RWPE2 (cell line): ENCODE data around the gene ABCA7.
"Not testable (repeated sequence)": the region's sequence is repeated elsewhere in the genome, so short reads cannot be mapped to it uniquely, and the experiment has no call there.

Experiments used
- ATAC-seq: fragments of 200-7000 bp; cut with Tn5 transposase; 3 replicates; pipeline ENCODE4 v1.9.1; 2021; ENCODE audit warnings: low read depth
- DNase-seq: peaks from one replicate; pipeline ENCODE4 v3.0.0-alpha.2; 2020; ENCODE audit warnings: low spot score
- H3K27ac ChIP-seq: fragments of 450-650 bp; 2 replicates; pipeline ENCODE4 v1.5.1; 2017; ENCODE audit warnings: mild to moderate bottlenecking; ENCODE audit not compliant: poor library complexity, severe bottlenecking
- H3K27me3 ChIP-seq: fragments of 250-450 bp; sonication (Bioruptor Pico); 2 replicates; pipeline ENCODE4 v1.5.1; 2021; ENCODE audit warnings: mild to moderate bottlenecking, moderate library complexity; ENCODE audit not compliant: insufficient read depth, poor library complexity, severe bottlenecking
- H3K36me3 ChIP-seq: fragments of 250-450 bp; sonication (Bioruptor Pico); 2 replicates; pipeline ENCODE4 v1.5.1; 2020; ENCODE audit warnings: low read depth, mild to moderate bottlenecking, moderate library complexity
- H3K4me1 ChIP-seq: fragments of 250-450 bp; sonication (Bioruptor Pico); 2 replicates; pipeline ENCODE4 v1.5.1; 2021; ENCODE audit warnings: mild to moderate bottlenecking, moderate library complexity; ENCODE audit not compliant: insufficient read depth, poor library complexity, severe bottlenecking
- H3K4me3 ChIP-seq: fragments of 250-450 bp; sonication (Bioruptor Pico); 2 replicates; pipeline ENCODE4 v1.5.1; 2021; ENCODE audit warnings: mild to moderate bottlenecking, moderate library complexity; ENCODE audit not compliant: severe bottlenecking
- H3K9me3 ChIP-seq: fragments of 250-450 bp; sonication (Bioruptor Pico); 2 replicates; pipeline ENCODE4 v1.5.1; 2021; ENCODE audit warnings: mild to moderate bottlenecking, moderate library complexity; ENCODE audit not compliant: severe bottlenecking
- TF ChIP-seq, protein P1 (sequence below): fragments of 450-650 bp; IDR thresholded peaks from one replicate; pipeline ENCODE4 v1.5.1; 2017; ENCODE audit warnings: mild to moderate bottlenecking, moderate library complexity; ENCODE audit not compliant: poor library complexity, severe bottlenecking

Gene ABCA7

DNA sequence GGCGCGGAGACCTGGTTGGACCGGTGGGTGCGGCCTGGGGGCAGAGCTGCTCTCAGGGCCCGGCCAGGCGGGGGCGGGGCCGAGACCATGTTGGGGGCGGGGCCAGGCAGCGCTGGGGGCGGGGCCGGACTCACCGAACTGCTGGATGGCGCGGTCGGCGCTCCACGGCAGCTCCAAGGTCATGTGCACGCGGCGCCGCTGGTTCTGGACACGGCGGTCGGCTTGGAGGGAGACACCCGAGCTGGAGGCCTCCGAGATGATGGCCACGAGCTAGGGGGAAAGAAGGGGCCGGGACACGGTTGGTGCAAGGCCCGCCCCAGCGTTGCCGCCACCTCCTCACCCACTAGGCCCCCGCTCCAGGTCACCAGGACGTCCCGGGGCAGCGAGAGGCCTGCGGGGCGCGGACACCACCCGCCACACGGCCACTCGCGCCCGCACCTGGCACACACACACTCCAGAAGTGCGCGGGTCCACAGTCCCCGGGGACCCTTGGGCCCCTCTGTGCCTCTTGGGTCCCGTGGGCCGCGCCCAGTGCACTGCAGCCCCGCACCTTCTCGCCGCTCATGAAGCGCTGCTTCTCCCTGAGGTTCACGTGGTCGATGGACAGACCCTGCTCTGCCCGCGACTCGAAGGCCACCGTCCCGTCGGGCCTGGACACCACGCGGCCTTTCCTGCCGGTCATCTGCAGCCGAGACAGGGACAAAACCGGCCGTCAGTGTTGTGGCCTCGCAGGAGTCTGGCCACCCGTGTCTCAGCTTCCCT is 72.5 kb downstream of the ABCA7 start:
- TF ChIP-seq, protein P1, sequence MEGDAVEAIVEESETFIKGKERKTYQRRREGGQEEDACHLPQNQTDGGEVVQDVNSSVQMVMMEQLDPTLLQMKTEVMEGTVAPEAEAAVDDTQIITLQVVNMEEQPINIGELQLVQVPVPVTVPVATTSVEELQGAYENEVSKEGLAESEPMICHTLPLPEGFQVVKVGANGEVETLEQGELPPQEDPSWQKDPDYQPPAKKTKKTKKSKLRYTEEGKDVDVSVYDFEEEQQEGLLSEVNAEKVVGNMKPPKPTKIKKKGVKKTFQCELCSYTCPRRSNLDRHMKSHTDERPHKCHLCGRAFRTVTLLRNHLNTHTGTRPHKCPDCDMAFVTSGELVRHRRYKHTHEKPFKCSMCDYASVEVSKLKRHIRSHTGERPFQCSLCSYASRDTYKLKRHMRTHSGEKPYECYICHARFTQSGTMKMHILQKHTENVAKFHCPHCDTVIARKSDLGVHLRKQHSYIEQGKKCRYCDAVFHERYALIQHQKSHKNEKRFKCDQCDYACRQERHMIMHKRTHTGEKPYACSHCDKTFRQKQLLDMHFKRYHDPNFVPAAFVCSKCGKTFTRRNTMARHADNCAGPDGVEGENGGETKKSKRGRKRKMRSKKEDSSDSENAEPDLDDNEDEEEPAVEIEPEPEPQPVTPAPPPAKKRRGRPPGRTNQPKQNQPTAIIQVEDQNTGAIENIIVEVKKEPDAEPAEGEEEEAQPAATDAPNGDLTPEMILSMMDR = no peak
- no peaks in the 10 kb centered on the region for H3K27me3 ChIP-seq
- H3K9me3 ChIP-seq = no peaks in the 10 kb centered on the region
- DNase-seq (no peak), ATAC-seq (no peak)
- no peaks in the 10 kb centered on the region for H3K4me1 ChIP-seq
- no peak overlapping the region for H3K4me3 ChIP-seq
- peaks cover 73% of the 10 kb centered on the region for H3K36me3 ChIP-seq
- no peak overlapping the region for H3K27ac ChIP-seq

DNA sequence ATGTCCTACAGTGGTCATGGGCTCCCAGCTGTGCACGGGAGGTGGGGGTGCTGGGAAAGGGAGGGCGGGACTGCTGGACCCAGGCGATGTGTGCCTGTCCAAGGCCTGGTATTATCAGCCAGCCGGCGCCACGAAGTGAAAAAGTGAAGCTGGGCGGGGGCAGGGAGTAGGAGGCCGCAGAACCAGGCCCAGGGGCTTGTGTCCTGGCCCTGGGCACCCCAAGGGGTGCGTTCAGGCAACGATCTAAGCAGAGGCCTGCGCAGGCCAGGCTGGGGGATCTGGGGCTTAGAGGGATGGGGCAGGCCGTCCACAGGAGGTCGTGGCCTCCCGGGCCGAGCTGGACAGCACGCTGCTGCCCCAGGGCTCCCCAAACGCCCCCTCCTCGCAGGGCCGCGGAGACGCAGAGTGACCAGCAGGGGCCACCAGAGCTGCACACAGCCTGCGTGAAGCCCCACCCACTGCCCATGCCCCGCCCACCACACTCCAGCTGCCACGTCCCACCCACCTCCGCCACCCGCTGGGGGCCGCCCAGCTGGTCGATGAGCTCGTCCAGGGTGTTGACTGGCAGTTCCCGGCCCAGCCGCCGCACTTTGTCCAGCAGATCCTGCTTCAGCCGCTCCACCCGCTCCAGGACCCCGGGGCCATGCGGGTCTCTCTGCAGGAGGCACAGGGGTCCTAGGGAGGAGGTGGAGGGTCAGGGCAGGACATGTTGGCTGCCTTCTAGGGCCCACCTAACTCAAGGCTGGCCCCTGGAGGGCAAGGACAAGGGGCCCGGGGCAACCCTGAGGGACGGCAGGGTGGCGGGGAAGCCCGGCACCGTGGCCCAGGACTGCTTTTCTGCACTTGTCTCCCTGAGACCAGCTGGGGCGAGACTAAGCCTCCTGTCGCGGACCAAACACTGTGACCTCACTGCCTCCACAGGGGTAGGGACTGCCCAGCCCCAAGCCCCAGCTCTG is 73.4 kb downstream of the ABCA7 start:
- no peaks in the 10 kb centered on the region for H3K4me1 ChIP-seq
- no peaks in the 10 kb centered on the region for H3K9me3 ChIP-seq
- H3K27me3 ChIP-seq = no peaks in the 10 kb centered on the region
- H3K36me3 ChIP-seq = peaks cover 77% of the 10 kb centered on the region
- DNase-seq (peak; percentile 90), ATAC-seq (peak; percentile 56)
- TF ChIP-seq, protein P1 = peak; percentile 83
- H3K4me3 ChIP-seq = no peak overlapping the region
- H3K27ac ChIP-seq = no peak overlapping the region

DNA sequence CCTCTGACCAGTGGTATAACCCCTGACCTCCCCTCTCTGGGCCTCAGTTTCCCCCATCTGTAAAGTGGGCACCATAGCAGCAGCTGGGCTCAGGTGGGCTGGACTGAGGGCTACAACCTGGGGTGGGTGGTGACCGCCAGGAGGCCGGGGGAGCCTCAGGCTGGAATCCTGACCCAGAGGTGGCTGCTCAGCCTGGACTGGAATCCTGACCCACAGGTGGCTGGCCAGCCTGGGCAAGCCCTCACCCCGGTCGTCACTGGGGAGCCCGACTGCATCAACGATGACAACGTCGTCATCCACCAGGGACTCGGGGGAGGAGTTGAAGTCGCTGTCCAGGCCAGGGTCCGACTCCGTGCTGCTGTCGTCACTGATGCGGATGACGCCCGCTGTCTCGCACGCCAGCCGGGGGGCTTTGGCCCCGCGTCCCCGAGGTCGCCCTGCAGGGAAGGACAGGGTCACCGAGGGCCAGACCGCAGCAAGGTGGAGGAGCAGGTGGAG is 74.1 kb downstream of the ABCA7 start:
- Histone ChIP-seq H3K4me1 (no peaks in the 10 kb centered on the region), H3K36me3 (peaks cover 80% of the 10 kb centered on the region)

DNA sequence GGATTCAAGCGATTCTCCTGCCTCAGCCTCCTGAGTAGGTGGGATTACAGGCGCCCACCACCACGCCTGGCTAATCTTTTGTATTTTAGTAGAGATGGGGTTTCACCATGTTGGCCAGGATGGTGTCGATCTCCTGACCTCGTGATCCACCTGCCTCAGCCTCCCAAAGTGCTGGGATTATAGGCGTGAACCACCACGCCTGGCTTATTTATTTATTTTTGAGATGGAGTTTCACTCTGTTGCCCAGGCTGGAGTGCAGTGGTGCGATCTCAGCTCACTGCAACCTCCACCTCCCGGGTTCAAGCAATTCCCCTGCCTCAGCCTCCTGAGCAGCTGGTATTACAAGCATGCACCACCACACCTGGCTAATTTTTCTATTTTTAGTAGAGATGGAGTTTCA is 74.8 kb downstream of the ABCA7 start:
- H3K9me3 ChIP-seq, ATAC-seq, DNase-seq, H3K27me3 ChIP-seq, H3K4me1 ChIP-seq, H3K4me3 ChIP-seq, H3K27ac ChIP-seq: not testable (repeated sequence)
- H3K36me3 ChIP-seq = peaks cover 84% of the 10 kb centered on the region

More for the DNA sequence above, 74.1 kb downstream of the ABCA7 start:
- no peak overlapping the region for H3K27ac ChIP-seq
- DNase-seq = no peak
- no peaks in the 10 kb centered on the region for H3K9me3 ChIP-seq
- TF ChIP-seq, protein P1 = no peak
- H3K4me3 ChIP-seq = no peak overlapping the region
- no peak for ATAC-seq
- no peaks in the 10 kb centered on the region for H3K27me3 ChIP-seq
